Ramos (cell line): ENCODE data around the gene CHMP1B.

Source experiments
- in situ Hi-C: fragments of 300-500 bp; cut with MboI; formaldehyde crosslinking; loops from one replicate; pipeline ENCODE4 v1.14.3; 2022; ENCODE audit warnings: low sequenced_read_pairs; ENCODE audit not compliant: unreplicated experiment

CHMP1B gene

GRCh38 chr18:11851146-11851805 lies at the start of gene CHMP1B:
TSS of gene CHMP1B (plus strand) at chr18:11851413. CDS start at chr18:11851512, 99 bp downstream.
- in situ Hi-C loops: no loop called here

GRCh38 chr18:11801573-11801972 lies 49.6 kb upstream of the CHMP1B start:
- in situ Hi-C loops: no loop called here

- in situ Hi-C loops: no loop called here
Measured at GRCh38 chr18:11802158-11802557, 49.1 kb upstream of the CHMP1B start.

- in situ Hi-C loops: no loop called here
Measured at GRCh38 chr18:11802586-11802985, 48.6 kb upstream of the CHMP1B start.

- in situ Hi-C loops: no loop called here
Measured at GRCh38 chr18:11807233-11807632, 44.0 kb upstream of the CHMP1B start.

GRCh38 chr18:11808001-11808855 lies 43.0 kb upstream of the CHMP1B start:
- in situ Hi-C loops: no loop called here

GRCh38 chr18:11809895-11810294 lies 41.3 kb upstream of the CHMP1B start:
- in situ Hi-C loops: no loop called here

- in situ Hi-C loops: no loop called here
Measured at GRCh38 chr18:11810379-11810778, 40.8 kb upstream of the CHMP1B start.

- in situ Hi-C loops: no loop called here
Measured at GRCh38 chr18:11811009-11811408, 40.2 kb upstream of the CHMP1B start.

GRCh38 chr18:11817229-11817628 lies 34.0 kb upstream of the CHMP1B start:
- in situ Hi-C loops: no loop called here

- in situ Hi-C loops: no loop called here
Measured at GRCh38 chr18:11818486-11819203, 32.6 kb upstream of the CHMP1B start.

GRCh38 chr18:11819938-11820337 lies 31.3 kb upstream of the CHMP1B start:
- in situ Hi-C loops: no loop called here

GRCh38 chr18:11820697-11821096 lies 30.5 kb upstream of the CHMP1B start:
- in situ Hi-C loops: no loop called here

GRCh38 chr18:11821208-11821607 lies 30.0 kb upstream of the CHMP1B start:
- in situ Hi-C loops: no loop called here

- in situ Hi-C loops: no loop called here
Measured at GRCh38 chr18:11821643-11822237, 29.5 kb upstream of the CHMP1B start.

- in situ Hi-C loops: no loop called here
Measured at GRCh38 chr18:11823545-11823944, 27.7 kb upstream of the CHMP1B start.

GRCh38 chr18:11826836-11827235 lies 24.4 kb upstream of the CHMP1B start:
- in situ Hi-C loops: no loop called here

GRCh38 chr18:11828786-11829432 lies 22.3 kb upstream of the CHMP1B start:
- in situ Hi-C loops: no loop called here

GRCh38 chr18:11830585-11830984 lies 20.6 kb upstream of the CHMP1B start:
- in situ Hi-C loops: no loop called here

- in situ Hi-C loops: no loop called here
Measured at GRCh38 chr18:11831921-11832320, 19.3 kb upstream of the CHMP1B start.
